SK-N-MC (cell line): ENCODE data around the gene SUPT6H.

Experiments
- EZH2 ChIP-seq: fragments of 200-600 bp; sonication (generic); IDR thresholded peaks from one replicate; pipeline ENCODE4 v1.6.1; 2017; ENCODE audit warnings: antibody characterized with exemption
- FOXP2 ChIP-seq: optimal IDR thresholded peaks from 2 replicates; pipeline ENCODE3; 2011; ENCODE audit warnings: mild to moderate bottlenecking, moderate library complexity; ENCODE audit not compliant: insufficient read depth; ENCODE audit errors: extremely low read length, control extremely low read depth
- POLR2AphosphoS5 ChIP-seq: IDR thresholded peaks from 2 replicates; pipeline ENCODE4 v1.6.1; 2012; ENCODE audit warnings: mild to moderate bottlenecking, low read depth, low read length, borderline replicate concordance

- TF ChIP-seq EZH2 (no peak), POLR2AphosphoS5 (no peak), FOXP2 (no peak)
These were observed 40.2 kb downstream of the SUPT6H start for GRCh38 chr17:28702026-28702751.
